Measurements from ENCODE around the gene ALG1.

DNA sequence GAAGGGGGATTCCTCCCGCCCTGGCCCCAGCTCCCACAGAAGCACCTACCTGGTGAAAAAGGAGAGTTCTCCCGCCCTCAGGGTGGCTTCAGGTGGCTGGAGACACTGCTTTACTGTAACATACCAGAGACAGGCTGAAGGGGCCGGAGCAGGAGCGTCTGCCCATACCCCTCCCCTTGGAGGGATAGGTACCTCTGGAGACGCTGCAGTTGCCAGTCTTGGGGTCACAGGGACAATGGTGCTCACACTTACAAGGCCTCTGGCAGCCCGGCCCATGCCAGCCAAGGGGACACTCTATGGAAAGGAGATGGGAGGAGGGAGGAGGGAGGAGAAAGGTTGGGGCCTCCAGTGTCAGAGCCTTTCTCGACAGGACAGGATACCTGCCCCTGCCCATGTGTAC, 44.6 kb upstream of the ALG1 start:
- TF ChIP-seq, protein P1, sequence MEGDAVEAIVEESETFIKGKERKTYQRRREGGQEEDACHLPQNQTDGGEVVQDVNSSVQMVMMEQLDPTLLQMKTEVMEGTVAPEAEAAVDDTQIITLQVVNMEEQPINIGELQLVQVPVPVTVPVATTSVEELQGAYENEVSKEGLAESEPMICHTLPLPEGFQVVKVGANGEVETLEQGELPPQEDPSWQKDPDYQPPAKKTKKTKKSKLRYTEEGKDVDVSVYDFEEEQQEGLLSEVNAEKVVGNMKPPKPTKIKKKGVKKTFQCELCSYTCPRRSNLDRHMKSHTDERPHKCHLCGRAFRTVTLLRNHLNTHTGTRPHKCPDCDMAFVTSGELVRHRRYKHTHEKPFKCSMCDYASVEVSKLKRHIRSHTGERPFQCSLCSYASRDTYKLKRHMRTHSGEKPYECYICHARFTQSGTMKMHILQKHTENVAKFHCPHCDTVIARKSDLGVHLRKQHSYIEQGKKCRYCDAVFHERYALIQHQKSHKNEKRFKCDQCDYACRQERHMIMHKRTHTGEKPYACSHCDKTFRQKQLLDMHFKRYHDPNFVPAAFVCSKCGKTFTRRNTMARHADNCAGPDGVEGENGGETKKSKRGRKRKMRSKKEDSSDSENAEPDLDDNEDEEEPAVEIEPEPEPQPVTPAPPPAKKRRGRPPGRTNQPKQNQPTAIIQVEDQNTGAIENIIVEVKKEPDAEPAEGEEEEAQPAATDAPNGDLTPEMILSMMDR (IDR thresholded peaks at IDR 0.05 in 4 of 5, conservative IDR thresholded peaks at IDR 0.05 in 1 of 5): no peak
- TF ChIP-seq POLR2A (IDR thresholded peaks at IDR 0.05): no peak
